PC-3 (cell line): ENCODE data around the gene RYR2.

Experiments
- CTCF ChIP-seq: fragments of 300-600 bp; sonication (generic); conservative IDR thresholded peaks from 2 replicates; pipeline ENCODE4 v1.5.1; 2017; ENCODE audit warnings: antibody characterized with exemption, low read depth, mild to moderate bottlenecking, low read length
- EZH2 ChIP-seq: fragments of 300-600 bp; sonication (generic); IDR thresholded peaks from one replicate; pipeline ENCODE4 v1.6.1; 2017; ENCODE audit warnings: antibody characterized with exemption, mild to moderate bottlenecking, low read length; ENCODE audit not compliant: unreplicated experiment
- EZH2phosphoT487 ChIP-seq: fragments of 300-600 bp; sonication (generic); IDR thresholded peaks from 2 replicates; pipeline ENCODE4 v1.6.1; 2018; ENCODE audit warnings: mild to moderate bottlenecking, antibody characterized with exemption, low read length, borderline replicate concordance

- TF ChIP-seq CTCF: no peak
- no peak for TF ChIP-seq EZH2
- no peak for TF ChIP-seq EZH2phosphoT487
These were observed 613.8 kb downstream of the RYR2 start for GRCh38 chr1:237655778-237656177.
